Measurements from ENCODE around the gene P4HA2.

P4HA2 gene

GRCh38 chr5:132227485-132228240, at the start of gene P4HA2:
Gene P4HA2 (minus strand): TSS chr5:132227853. CDS start chr5:132218626, 9,227 bp downstream.
- Histone ChIP-seq H3K27me3 (no peaks in the 10 kb centered on the region), H3K36me3 (no peaks in the 10 kb centered on the region), H3K4me1 (peaks cover 0 to 55% (median 42%) of the 10 kb centered on the region in 4 donors), H3K4me3 (peak within 1 kb of the TSS; percentile 79 to 99), H3K27ac (peak within 1 kb of the TSS; percentile 95), H3K9me3 (no peaks in the 10 kb centered on the region)
- peak; percentile 36 to 50 for TF ChIP-seq CTCF (IDR thresholded peaks at IDR 0.05)
- intact Hi-C loops (cut with DNase I; ENCODE audit: low total_unique reads): no loop called here
- DNase-seq: peak; percentile 75 to 92

- TF ChIP-seq CTCF (IDR thresholded peaks at IDR 0.05): no peak
- no peak overlapping the region for H3K27ac ChIP-seq
- H3K4me3 ChIP-seq: no peak overlapping the region
- H3K36me3 ChIP-seq: peaks cover 0 to 23% (median 3%) of the 10 kb centered on the region in 3 donors
- H3K27me3 ChIP-seq: no peaks in the 10 kb centered on the region
- H3K4me1 ChIP-seq: no peaks in the 10 kb centered on the region
- intact Hi-C loops (cut with DNase I; ENCODE audit: low total_unique reads): no loop called here
- no peak for DNase-seq
- H3K9me3 ChIP-seq: no peaks in the 10 kb centered on the region
Measured at GRCh38 chr5:132277256-132277655, 49.6 kb upstream of the P4HA2 start.

- no peaks in the 10 kb centered on the region for H3K27me3 ChIP-seq
- H3K4me1 ChIP-seq: no peaks in the 10 kb centered on the region
- no peak for TF ChIP-seq CTCF (IDR thresholded peaks at IDR 0.05)
- H3K27ac ChIP-seq: no peak overlapping the region
- intact Hi-C loops (cut with DNase I; ENCODE audit: low total_unique reads): no loop called here
- H3K4me3 ChIP-seq: no peak overlapping the region
- DNase-seq: no peak
- no peaks in the 10 kb centered on the region for H3K9me3 ChIP-seq
- H3K36me3 ChIP-seq: peaks cover 0 to 40% (median 19%) of the 10 kb centered on the region in 3 donors
Measured at GRCh38 chr5:132275367-132276220, 47.9 kb upstream of the P4HA2 start.

- peaks cover 0 to 4% (median 0%) of the 10 kb centered on the region in 4 donors for H3K4me1 ChIP-seq
- TF ChIP-seq CTCF (IDR thresholded peaks at IDR 0.05): no peak
- intact Hi-C loops (cut with DNase I; ENCODE audit: low total_unique reads): no loop called here
- no peak overlapping the region for H3K4me3 ChIP-seq
- H3K9me3 ChIP-seq: no peaks in the 10 kb centered on the region
- H3K36me3 ChIP-seq: peaks cover 0 to 53% (median 23%) of the 10 kb centered on the region in 3 donors
- DNase-seq: no peak
- no peaks in the 10 kb centered on the region for H3K27me3 ChIP-seq
- H3K27ac ChIP-seq: no peak overlapping the region
Measured at GRCh38 chr5:132274050-132274792, 46.6 kb upstream of the P4HA2 start.

- H3K27ac ChIP-seq: no peak overlapping the region
- no peaks in the 10 kb centered on the region for H3K9me3 ChIP-seq
- no peaks in the 10 kb centered on the region for H3K27me3 ChIP-seq
- no peak for DNase-seq
- intact Hi-C loops (cut with DNase I; ENCODE audit: low total_unique reads): no loop called here
- peaks cover 0 to 10% (median 1%) of the 10 kb centered on the region in 4 donors for H3K4me1 ChIP-seq
- peaks cover 0 to 58% (median 23%) of the 10 kb centered on the region in 3 donors for H3K36me3 ChIP-seq
- no peak for TF ChIP-seq CTCF (IDR thresholded peaks at IDR 0.05)
- no peak overlapping the region for H3K4me3 ChIP-seq
Measured at GRCh38 chr5:132273631-132274030, 46.0 kb upstream of the P4HA2 start.
